ENCODE data around the gene MVB12B.

MVB12B gene

DNA sequence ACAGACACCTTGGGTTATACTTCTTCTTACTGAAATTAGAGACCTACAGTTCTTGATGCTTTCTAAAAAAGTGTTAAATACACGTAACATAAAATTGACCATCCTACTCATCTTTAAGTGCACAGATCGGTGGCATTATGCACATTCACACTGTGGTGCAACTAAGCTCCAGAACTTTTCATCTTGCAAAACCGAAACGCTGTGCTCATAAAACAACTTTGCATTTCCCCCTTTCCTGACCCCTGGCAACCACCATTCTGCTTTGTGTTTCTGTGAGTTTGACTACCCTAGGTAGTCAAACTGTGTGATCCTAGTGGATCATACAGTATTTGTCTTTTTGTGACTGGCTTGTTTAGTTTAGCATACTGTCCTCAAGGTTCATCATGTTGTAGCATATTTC, 3.9 kb downstream of the MVB12B start:
- DNase-seq (ENCODE audit: low read depth in 2 of 2), result no peak

DNA sequence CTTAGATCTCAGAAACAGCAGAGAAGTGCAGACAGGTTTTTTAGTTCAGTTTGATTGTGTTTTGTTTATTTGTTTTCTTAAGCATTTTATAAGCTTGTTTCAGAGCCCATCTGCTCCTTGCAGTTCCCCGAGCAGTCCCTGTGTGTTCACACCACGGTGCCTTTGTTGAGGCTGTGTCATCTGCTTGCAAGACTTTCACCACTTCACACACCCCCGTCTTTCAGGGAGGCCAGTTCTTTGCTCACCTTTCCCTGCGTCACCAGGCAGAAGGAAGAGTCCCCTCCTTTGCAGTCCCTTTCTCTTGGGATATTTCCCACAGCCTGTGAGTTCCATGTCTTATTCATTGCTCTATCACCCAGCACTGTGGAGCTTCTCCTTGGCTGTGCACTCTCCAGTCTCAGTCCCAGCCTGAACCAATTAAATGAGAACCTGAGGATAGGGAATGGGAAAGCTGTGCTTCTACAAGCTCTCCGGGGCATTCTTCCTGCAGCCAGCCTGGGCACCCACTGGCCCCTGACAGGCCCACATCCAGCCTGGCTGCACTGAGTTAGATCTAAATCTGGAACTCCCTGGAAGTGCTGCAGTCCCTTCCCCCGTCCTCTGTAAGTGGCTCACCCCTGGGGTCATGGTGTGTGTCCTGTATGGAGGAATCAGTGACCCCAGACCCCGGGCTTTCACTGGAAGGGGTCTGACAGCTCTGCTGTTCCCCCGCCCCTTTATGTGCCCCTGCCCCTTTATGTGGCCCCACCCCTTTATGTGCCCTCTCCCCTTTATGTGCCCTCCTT, 5.5 kb downstream of the MVB12B start:
- no peak for DNase-seq (ENCODE audit: low read depth in 2 of 2)

DNA sequence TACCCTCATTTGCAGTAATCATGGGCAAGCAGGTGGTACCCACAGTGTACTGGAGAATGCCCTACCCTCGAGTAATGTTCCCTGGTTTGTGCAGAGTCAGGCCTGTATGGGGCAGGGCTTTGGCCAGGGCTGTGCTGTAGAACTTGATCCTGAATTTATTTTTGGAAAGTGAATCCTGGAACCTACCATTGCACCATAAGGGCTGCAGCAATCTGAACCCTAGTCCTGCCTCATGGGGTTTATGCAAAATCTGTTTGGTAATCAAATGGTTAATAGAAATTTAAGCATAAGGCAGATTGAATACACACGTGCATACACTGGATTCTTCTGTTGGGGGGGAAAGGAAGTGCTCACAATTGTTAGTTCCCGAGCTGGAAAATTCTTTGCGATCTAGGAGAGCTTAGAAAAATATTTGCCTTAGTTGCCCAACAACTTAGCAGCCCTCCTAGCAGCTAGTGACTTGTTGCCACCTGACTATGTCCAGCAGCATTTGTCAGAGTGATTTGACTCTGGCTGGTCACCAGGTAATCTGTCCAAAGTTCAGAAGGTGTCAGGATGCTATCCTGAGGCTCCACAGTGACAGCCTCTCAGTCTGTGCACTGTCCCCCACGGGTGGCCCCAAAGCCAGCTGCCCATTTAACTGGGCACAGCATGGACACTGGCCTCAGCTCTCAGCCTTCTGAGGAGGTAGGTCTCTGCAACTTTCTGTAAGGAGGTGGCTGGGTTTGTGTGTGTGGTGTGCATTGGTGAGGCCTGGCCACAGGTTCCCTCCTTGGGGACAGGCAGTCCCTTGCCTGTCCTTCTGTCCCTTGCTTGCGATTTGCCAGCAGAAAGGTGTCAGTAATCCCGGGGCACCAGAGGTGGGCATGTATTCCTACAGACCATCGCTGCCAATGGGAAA, 8.3 kb downstream of the MVB12B start:
- DNase-seq (ENCODE audit: low read depth in 2 of 2), result no peak

DNA sequence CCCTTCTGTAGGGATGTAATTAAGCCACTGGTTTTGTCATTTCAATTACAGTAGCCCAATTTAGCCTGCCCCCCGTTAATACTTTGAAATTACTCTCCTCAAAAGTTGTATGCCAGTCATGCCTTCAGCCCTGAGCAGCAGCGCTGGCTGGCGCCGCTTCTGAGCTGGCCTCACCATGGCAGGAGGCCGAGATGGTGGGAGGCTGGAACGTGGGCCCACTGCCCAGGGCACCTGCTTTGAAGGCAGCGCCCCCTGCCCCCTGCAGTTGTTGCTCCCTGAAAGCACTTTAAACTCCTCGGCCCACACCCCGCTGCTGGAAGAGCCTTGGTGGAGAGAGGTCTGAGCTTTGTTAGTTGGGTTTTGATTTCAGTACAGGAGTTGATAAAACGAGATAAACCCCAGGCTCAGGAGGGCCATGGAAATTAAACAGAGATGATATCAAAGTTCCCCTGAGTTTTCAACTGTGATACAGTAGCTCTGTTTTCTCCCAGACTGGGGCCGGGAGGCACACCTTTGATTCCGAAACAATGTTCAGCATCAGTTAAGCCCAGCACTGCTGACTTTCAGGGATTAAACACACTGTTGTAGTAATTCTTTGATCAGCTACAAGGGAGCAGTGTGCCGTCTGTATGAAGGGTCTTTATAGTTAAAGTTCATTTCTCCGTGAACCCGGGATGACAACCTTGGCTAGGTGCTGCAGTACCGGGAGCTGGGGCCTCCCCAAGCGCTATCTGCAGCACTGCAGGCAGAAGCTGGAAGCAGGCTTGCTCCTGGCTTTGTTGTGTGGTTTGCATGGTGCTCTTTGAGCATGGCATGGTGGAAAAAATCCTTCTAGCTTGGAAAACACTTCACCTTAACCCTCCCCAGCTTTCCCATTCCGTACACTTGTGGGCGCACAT, 9.5 kb downstream of the MVB12B start:
- no peak for DNase-seq (ENCODE audit: low read depth in 2 of 2)

DNA sequence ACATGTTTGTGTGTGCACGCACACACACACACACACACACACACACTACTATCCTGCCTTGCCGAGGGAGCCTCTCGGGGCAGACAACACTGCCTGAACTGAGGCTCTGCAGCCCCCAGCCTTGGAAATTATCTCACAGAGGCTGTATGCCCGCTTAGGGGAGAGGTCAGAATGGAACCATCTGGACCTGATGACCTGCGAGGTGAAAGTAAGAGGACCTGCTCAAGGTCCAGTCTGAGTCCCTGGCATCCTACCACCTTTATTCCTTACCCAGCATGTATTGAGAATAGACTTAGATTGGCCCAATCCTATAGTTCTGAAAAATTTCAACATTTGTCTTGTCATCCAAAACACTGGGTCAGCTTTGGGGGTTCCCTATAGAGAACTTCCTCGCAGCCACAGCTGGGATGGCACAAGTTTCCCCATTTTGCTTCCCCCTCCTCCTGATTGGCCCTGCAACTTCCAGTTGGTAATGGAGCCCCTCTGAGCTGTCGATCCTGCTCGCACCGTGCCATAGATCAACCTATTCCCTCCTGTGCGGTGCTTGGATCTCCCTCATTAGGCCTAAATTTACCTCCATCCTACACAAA, 10.2 kb downstream of the MVB12B start:
- DNase-seq (ENCODE audit: low read depth in 2 of 2), result no peak

DNA sequence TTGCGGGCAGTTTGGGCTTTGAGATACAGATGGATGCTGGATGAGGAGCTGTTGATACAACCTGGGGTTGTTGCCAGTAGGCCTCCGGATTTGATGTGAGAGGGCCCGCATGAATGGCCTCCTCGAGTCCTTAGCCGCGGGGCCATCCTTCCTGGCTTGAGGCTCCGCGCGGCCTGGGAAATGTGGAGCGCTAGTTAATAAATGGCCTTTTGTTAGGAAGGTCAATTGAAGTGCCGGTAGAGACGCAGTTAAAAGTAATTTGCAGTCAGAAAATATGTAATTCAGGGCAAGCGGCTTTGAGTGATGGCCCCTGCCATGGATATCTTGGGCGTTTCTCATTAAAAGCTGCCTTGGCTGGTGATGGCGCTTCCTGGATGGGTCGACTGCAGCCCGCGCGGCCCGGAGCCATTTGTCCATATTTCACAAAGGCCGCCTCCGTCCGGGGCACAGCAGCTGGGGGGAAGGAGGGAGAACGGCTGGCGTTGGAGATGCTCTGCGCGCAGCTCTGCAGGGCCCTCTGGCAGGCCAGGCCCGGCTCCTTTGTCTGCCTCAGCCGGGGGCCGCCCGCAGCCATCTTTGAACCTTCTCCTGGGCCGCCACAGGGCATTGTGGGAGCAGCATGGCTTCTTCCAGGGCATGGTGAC, 11.2 kb downstream of the MVB12B start:
- no peak for DNase-seq (ENCODE audit: low read depth in 2 of 2)

DNA sequence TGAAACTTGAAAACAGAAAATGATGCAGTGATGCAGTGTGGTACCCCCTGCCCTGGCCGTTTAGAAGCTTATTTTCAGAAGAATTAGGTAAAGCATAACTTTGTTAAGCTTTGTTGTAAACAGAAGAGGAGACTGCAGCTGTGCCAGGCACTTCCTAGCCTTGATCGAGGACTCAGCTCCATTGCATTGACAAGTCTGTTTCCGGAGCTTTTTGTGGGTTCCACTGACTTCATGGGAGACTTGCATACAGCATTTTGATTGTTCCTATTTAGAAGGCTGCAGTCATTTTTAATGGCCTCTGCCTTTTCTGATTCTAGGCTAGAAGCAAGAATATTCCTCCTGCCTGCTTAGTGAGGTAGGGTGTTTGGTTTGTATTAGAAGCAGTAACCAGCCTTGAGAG, 12.3 kb downstream of the MVB12B start:
- no peak for DNase-seq (ENCODE audit: low read depth in 2 of 2)

DNA sequence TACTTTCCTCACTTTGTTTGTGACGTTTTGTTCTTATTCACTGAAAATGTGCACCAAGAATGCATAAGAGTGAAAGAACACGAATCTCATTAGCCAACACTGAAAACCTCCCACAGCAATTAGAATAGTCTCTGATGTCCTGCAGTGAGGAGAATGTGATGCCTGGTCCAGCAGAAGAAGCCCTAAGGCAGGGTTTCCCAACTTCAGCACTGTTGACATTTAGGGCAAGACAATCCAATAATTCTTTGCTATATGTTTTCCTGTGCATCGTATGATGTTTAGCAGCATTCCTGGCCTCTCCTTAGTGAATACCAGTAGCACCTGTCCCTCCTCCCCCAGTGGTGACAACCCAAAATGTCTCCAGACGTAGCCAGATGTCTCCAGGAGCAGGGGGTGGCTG, 14.8 kb downstream of the MVB12B start:
- no peak for DNase-seq (ENCODE audit: low read depth in 2 of 2)

DNA sequence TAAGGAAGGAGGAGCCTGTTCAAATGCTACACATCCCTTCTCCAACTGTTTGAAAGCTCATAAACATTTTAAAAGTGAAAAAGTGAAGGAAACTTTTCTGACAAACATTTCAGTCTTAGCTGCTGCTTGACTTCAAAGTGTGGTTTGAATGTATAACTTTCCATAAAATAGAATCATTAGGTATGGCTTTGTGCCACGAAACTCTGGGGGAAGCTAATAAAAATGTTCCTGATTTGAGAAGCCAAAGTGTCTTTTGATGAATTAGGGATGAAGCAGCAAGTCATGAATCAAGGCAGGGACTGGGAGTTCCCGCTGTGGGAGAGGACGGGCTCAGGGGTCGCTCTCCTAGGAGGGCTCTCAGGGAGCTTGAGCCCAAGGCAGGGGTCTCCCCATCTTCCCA, 15.3 kb downstream of the MVB12B start:
- no peak for DNase-seq (ENCODE audit: low read depth in 2 of 2)

DNA sequence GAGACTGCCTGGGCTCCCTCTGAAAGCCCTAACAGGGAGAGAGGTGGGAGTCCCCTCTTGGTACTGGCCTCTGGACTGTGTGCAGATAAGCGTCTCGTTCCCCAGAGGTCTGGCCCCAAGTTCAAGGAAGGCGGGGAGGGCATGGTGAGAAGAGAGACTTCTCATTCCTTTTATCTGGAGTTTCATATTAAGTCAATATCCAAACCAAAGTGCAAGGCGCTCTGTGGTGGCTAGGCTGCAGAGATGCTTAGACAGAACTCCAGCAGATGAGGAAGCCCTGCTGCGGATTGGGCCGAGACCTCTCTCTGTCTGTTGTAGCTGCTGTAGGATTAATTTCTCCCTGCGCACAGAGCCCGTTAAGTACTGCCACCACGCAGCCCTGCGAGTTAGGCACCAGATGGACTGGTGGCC, 16.0 kb downstream of the MVB12B start:
- no peak for DNase-seq (ENCODE audit: low read depth in 2 of 2)

DNA sequence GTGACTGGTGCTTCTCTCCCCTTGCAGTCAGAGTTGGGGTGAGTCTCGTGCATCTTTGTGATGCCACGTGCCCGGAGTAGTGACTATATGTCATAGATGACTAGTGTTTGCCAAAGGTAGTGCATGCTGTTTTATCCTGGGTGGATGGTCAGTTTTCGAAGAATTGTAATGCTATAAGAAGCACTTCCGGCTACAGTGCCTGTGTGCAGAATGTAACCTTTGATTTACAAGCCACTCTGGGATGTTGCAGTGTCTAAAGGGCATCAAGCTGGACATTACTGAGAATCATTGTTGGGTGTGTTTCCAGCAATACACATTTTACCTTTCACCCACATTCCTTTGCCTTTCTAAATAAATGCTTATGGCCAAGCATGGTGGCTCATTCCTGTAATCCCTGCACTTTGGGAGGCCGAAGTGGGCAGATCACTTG, 16.7 kb downstream of the MVB12B start:
- no peak for DNase-seq (ENCODE audit: low read depth in 2 of 2)

DNA sequence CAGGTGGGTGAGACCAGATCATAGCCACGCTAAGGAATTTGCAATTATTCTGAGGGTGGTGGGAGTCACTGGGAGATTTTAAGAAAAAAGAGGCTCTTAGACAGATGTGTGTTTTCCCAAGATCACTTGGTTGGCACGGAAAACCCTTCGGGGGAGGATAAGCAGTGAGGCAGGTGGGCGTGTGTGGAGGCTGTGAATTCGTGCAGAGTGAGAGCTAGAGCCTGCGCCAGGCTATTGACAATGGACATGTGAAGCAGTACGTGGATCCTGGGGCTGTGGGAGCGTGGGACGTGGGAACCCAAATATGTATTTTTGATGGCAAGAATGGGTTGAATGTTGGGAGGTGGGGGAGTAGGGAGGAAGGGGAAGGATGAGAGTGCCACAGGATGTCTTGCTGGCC, 19.4 kb downstream of the MVB12B start:
- DNase-seq (ENCODE audit: low read depth in 2 of 2), result no peak

DNA sequence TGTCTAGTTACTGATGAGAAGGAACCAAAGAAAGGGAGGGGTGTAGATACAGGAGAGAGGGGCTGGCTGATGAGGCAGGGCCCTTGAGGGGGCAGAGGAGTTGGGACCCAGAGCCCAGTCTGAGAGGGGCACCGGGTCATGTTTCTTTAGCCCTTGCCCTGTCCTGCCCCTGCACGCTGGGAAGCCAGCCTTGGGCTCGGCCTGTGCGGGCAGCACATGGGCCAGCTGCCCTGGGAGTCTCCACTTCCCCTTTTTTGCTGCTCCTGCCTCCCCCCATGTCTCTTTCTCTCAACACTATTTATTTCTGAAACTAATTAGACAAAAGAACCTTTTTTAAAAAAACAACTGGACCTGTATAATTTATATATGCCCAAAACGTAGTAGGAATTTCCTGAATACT, 20.5 kb downstream of the MVB12B start:
- DNase-seq (ENCODE audit: low read depth in 2 of 2), result no peak

DNA sequence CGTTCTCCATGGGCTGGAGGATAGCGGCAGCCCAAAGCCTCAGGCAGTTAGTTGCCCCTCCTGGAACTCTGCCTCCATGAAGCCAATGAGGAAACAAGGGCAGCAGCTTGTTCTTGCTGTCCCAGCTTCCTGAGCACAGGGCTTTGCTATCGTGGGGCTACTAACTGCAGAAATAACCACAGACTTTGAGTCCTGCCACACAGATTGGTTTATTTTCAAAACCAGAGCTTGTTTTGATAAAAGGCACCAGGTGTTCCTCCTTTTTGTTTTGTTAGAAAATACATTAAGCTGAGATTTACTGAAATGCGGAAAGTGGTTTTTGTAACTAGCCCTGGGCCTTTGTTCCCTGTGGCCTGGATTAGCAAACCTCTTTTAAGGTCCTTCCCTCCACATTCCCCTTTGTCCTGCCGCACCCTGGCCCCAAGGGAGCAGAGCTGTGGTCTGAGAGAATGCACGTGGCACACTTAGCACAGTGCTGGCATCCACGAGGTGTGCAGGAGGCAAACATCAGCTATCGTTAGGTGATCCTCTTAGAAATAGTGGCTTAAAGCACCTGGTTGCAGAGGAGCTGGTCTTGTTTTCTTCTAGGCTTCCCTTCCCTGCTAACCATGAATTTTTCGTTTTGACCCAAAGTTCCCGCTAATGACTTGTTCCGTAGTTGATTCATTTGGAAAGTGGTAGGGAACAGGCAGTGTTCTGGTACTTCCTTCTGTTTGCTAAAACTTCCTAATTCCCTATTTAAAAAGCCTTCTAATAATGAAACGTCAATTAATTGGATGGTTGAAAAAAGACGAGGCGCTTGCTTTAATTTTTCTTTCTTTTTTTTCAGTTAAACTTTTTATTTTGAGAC, 21.5 kb downstream of the MVB12B start:
- DNase-seq (ENCODE audit: low read depth in 2 of 2), result no peak

DNA sequence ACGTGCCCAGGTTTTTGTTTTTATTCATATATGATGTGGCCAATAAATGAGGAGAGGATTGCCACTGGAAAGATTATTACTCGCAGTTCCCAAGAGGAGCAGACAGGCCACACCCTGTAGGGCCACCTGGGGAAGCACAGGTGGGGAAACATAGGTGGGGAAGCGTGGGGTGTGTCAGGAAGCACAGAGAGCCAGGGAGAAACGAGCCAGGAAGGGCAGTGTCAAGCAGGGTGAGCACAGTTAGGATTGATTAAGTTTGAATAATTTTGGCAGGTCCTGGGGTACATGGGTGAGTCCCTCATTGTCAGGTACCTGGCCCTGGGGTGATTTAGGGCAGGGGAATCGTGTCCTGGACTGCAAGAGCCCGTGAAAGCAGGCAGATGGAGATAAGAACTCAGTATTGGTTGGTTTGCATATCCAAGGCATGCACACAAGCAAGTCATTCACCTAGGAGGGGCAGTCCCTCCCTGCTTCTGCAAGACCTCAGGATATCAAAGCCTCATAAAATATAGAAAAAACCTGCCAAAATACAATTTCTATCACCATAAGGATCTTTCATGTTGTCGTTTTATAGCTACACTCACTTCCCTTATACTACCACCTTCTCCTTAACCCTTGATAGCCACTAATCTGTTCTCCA, 22.4 kb downstream of the MVB12B start:
- DNase-seq (ENCODE audit: low read depth in 2 of 2), result no peak

DNA sequence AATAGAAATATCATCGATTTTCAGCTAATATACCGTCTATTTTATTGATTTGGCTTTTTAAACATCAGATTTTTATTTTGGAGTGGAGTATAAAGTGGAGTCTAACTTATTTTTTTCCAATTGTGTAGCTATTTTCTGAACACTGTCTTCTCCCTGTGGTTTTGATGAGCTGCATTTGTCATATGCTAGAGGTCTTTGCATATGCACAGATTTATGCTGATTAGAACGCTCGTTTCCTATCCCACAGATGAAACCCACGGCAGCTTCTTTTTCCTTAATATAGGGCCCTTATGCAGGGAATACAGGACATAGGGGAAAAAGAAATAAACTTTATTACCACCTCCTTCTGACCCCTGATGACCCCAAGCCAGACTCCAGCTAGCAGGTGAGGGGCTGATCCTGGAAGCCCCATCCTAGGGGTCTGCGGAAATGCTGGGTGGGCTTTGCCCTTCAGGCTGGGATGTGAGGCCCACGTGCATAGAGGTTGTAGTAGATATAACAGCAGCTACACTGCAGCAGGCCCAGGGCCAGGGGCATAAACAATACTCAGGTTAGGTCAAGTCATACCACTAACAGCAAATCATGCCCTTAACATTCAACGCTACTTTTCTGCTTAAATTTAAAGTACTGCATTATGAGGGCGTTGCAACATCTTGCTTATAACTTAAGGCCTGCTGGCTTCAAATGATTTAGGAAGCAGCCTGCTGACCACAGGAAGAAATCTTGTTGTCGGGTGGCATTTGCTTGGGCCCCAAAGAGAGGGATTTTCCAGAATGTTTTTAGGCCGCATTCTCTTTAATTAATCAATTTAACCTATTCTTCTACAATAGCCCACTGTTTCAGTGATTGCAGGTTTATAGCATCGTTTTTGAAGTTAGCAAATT, 28.5 kb downstream of the MVB12B start:
- DNase-seq (ENCODE audit: low read depth in 2 of 2), result no peak

DNA sequence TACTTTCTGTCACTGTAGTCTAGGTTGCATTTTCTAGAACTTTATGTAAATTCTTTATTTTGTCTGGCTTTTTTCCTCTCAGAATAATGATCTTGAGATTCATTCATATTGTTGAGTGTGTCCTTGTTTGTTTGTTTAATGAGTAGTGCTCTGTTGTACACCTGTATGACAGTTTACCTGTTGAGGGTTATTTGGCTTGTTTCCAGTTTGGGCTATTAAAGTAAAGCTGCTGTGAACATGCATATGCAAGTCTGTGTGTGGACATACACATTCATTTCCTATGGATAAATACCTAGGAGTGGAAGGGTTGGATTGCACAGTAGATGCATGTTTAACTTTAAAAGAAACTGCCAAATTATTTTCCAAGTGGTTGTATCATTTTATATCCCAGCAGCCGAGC, 30.4 kb downstream of the MVB12B start:
- no peak for DNase-seq (ENCODE audit: low read depth in 2 of 2)

DNA sequence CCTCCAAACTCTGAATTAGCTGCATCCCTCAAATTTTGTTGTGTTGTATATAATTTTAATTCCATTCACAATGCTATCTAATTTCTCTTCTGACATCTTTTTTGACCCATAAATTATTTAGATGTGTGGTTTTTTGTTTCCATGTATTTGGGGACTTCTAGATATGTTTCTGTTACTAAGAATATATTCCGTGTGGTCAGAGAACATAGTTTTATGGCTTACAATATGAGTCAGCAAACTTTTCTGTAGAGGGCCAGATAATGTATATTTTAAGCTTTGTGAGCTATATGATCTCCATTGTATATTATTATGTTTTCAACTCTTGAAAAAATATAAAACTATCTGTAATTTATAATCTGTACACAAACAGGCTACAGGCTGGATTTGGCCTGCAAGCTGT, 33.4 kb downstream of the MVB12B start:
- DNase-seq (ENCODE audit: low read depth in 2 of 2), result no peak

DNA sequence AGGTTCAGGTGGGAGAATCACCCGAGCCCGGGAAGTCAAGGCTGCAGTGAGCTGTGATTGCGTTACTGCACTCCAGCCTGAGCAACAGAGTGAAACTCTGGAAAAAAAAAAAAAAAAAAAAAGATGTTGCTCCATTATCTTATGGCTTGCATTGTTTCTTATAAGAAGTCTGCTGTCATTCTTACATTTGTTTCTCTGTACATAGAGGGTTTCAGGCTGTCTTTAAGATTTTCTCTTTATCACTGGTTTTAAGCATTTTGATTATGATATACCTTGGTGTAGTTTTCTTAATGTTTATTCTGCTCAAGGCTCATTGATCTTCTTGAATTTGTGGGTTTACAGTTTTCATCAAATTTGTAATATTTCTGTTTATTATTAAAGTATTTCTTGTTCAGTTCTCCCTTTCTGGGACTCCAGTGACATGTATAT, 35.2 kb downstream of the MVB12B start:
- no peak for DNase-seq (ENCODE audit: low read depth in 2 of 2)

All from stimulated activated CD8-positive, alpha-beta memory T cell treated with anti-CD3 and anti-CD28 coated beads, Interleukin-7, amount 100 ng/mL, for 4 hours (primary cell).